Measurements from ENCODE around the gene NCOR1.
"Not testable (repeated sequence)": the region's sequence is repeated elsewhere in the genome, so short reads cannot be mapped to it uniquely, and the experiment has no call there.

The NCOR1 gene

DNA sequence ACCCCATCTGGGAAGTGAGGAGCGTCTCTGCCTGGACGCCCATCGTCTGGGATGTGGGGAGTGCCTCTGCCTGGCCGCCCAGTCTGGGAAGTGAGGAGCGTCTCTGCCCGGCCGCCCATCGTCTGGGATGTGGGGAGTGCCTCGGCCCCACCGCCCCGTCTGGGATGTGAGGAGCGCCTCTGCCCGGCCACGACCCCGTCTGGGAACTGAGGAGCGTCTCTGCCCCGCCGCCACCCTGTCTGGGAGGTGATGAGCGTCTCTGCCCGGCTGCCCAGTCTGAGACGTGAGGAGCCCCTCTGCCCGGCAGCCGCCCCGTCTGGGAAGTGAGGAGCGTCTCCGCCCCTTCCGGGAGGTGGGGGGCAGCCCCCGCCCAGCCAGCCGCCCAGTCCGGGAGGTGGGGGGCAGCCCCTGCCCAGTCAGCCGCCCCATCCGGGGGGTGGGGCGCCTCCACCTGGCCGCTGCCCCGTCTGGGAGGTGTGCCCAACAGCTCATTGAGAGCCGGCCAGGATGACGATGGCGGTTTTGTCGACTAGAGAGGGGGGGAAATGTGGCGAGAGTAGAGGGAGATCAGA is 69.9 kb downstream of the NCOR1 start:
- not testable (repeated sequence) for DNase-seq

DNA sequence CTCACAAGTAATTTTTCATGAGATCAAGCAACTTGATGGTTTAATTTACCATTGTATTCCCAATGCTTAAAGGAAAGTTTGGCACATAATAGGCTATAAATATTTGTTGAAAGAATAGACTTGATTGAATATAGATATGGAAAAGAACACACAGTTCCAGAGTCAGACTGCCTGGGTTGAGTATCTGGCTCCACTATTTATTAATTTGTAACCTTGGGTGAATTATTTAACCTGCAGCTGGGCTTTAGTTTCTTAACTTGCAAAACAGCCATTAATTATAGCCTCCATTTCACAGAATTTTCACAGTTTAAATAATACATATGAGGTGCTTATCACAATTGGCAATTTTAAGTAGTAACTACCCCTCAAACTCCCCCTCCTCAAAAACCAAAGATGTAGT is 73.6 kb downstream of the NCOR1 start:
- DNase-seq = no peak

DNA sequence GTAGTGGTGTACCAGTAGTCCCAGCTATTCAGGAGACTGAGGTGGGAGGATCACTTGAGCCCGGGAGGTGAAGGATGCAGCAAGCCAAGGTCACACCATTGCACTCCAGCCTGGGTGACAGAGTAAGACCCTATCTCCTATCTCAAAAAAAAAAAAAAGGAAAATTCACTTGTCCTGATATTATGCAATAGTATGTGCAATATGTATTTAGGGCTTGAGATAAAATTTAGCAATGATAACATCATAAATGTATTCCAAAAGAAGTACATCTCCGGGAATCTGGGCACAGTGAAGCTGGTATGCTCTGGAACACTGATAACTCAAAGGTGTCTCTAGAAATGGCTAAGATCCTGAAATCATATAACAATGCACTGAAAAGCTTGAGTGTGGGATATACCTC is 74.5 kb downstream of the NCOR1 start:
- no peak for DNase-seq

- DNase-seq = no peak
Observed at GRCh38 chr17:16135461-16135860, 79.9 kb downstream of the NCOR1 start.

DNA sequence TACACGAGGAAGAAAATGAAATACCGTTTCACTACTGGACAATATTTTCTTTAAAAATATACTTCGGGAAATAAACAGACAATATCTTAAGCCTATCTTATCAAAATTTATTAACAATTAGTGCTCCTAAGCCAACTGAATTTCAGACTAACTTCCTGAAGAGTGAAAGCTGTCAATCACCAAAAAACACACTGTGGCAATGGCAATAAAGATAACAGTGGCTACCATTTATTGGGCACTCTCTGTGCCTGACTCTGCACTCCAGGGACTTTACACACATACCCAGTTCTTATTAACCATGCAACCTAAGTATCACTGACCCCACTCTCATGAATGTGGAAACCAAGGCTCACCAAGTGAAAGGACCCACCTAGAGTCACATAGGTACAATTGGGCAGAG is 83.7 kb downstream of the NCOR1 start:
- no peak for DNase-seq

DNA sequence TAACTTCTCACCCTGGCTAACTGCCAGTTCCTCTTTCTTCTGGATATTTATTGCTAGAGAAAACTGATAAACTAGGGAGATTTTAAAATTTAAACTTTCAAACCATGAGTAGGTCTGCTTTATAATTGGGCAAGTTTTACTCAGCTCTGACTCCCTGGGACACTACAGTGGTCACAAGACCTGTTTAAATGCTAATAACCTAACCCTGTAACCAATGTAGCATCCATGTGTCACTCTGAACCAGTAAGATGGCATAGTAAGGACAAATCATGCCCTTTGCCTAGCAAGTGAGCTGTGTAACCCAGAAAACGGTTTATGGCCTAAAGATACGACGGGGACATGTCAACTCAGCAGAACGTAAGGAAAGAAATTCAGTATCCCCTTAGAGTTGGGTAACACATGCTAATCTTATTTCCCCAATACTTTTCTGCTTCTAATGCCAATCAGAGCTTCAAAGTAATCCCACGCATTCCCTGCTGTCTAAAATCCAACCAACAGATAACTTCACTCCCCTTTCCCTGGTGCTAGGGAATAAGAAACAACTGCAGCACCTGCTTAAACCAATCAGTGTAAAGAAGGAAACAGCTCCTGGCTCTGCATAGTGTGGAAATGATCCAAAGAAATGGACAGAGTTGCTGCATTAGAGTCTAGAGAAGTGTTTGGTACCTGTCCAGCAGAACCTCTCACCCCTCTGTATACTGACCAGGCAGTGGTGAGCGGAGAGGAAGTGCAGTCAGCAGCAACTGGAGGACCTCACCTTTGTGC is 85.7 kb downstream of the NCOR1 start:
- no peak for DNase-seq

DNA sequence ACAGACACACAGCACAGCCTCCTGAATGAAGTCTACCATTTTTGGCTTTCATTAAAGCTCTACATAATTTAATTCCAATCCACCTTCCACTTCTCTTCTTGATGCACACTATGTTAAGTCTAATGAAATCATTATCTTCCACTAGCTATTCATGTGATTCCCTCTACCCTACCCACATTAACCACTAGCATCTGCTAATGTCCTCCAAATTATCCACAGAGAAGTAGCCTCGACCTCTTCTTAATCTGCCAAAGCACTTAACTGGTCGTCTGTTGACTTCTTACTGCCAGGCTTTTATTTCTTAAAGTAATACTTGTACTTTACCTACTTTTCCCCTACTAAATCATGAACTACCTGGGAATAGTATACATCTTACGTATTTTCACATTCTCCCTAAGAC is 91.8 kb downstream of the NCOR1 start:
- DNase-seq = no peak

- no peak for DNase-seq
Observed at GRCh38 chr17:16122697-16123434, 92.5 kb downstream of the NCOR1 start.

DNA sequence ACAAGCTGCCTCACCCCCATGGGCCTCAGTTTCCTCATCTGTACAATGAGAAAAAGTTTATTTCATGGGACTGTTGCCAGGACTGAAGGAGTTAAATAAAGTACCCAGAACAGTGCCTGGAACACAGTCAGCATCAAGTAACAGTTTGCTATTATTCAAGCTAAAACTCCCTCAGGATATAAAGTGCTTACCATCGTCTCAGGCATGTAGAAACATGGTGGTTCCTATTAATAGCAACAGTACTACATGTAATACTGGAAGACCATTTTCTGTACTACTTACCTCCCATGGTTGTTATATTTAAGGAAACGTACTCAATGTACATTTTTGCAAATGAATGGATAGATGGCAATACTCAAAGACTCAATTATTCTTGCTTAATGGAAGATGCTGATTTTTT is 93.4 kb downstream of the NCOR1 start:
- no peak for DNase-seq

DNA sequence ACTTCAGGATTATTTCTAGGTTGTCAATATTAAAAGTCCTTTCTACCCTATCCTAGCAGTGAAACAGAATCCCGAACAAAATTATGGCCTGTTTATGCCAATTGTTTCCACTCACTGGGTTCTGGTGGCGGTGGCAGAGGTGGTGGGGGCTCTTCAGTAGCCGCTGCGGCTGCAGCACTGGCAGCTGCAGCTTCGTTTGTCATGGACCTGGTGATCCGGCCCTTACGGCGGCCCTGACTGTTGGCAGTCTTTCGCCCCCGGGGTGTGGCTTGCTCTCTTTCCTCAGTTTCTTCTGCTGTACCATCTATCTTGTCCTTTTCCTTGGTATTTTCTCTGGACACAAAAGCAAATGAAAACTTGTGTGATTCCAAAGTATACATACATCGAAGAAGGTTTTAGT is 94.4 kb downstream of the NCOR1 start:
- DNase-seq = no peak

DNA sequence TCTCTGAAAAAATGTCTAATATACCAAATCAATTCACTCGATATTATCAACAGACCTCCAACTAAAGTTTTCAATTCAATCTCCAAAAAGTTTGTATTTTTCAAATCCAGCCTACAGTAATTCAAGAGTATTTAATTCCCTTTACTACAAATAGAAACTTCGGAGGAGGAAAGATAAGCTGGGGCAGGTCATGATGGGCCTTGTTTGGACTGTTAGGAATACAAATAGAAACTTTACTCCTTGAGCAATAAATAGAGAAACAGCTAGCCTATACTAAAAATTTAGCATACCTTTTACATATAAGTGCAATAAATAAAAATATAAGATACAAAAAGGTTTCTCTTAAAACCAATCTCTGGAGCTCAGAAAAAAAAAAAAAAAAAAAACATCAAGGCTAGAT is 98.2 kb downstream of the NCOR1 start:
- DNase-seq = no peak

DNA sequence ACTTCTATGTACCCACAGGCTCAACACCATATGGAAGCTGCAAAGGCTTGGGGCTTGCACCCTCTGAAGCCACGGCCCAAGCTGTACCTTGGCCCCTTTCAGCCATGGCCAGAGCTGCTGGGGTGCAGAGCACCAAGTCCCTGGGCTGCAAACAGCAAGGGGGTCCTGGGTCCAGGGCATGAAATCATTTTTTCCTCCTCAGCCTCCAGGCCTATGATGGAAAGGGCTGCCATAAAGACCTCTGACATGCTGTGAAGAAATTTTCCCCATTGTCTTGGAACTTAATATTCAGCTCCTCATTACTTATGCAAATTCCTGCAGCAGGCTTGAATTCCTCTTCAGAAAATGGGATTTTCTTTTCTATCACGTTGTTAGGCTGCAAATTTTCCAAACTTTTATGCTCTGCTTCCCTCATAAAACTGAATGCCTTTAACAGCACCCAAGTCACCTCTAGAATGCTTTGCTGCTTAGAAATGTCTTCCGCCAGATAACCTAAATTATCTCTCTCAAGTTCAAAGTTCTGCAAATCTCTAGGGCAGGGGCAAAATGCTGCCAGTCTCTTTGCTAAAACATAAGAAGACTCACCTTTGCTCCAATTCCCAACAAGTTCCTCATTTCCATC is 100.1 kb downstream of the NCOR1 start:
- DNase-seq = not testable (repeated sequence)

DNA sequence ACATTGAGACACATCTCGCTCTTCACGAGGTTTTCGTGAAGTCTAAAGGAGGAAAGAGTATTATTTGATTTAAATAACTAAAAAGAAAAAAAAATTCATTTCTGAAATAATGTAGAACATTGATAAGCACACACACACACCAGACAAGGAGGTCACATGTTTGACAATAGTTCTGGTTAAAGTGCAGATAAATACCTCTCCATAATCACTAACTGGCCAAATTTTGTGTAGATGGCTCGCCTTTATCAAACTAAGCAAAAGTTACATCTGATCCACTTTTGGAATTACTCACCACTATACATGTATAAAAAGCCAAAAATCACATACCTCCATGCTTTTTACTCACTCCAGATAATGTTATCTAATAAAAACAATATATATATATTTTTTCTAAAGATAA is 106.5 kb downstream of the NCOR1 start:
- no peak for DNase-seq

DNA sequence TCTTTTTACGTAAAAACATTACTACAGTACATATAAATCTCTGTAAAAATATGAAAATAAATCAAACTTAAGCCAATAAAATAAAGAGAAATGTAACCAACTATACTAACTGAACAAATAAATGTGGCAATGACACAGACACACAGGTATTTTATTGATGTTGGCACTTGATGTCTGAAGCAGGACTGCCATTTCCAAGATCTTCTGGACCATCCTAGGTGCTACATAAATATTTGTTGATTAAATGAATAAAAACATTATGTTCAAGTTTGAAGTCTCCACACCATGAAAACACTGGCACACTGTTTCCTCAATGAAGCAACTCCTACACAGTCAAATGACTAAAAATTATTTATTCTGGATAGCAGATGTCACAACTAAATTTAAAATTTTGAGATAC is 106.9 kb downstream of the NCOR1 start:
- no peak for DNase-seq

- no peak for DNase-seq
Observed at GRCh38 chr17:16107165-16107770, 108.1 kb downstream of the NCOR1 start.

DNA sequence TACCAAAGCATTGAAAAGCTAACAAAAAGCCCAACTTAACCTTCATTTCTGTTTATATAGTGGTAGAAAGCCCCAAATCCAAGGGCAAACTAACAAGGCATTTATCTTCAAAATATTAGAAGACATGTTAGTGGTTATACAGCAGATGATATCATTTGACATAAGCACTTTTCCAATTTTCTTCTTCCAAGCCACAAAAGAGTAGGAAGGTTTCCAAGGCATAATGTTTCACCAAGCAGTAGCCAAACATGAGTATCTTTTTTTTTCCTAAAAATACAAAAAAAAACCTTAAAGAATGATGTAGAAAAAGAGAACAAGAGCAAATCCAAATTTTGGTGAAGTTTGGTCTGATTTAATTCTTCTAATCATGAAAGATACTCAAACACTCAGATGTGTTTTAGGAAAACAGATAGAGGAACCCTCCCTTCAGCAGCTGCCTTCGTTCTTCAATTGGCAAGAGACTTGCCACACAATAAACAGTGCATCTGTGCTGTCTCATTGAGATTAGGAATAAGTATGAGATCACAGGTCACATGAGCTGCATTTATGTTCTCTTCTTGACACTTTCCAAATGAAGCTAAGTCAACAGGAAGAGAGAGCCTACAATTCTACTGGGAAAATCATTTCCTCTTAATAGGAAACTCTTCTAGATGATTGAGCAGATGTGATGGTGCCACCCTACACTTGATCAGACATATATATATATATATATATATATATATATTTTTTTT is 109.0 kb downstream of the NCOR1 start:
- DNase-seq = no peak

GRCh38 chr17:16104189-16104588 is 111.1 kb downstream of the NCOR1 start:
- no peak for DNase-seq

DNA sequence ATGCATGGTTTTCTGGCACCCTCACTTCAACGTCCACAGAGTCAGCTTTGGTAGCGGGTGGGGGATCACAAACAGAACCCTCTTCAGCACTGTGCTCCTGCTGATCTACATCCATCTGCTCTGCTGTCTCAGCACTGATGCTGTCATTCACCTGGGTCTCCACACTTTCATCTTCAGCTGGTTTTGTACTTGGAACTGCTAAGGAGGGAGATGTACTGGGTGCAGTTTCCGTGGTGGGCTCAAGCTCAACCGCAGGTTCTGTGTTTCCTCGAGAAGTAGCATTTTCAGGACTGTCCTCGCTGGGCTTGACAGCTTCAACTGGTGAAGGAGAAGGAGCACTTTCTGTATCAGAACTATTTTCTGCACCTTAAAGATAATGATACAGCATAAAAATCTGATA is 113.9 kb downstream of the NCOR1 start:
- no peak for DNase-seq

DNA sequence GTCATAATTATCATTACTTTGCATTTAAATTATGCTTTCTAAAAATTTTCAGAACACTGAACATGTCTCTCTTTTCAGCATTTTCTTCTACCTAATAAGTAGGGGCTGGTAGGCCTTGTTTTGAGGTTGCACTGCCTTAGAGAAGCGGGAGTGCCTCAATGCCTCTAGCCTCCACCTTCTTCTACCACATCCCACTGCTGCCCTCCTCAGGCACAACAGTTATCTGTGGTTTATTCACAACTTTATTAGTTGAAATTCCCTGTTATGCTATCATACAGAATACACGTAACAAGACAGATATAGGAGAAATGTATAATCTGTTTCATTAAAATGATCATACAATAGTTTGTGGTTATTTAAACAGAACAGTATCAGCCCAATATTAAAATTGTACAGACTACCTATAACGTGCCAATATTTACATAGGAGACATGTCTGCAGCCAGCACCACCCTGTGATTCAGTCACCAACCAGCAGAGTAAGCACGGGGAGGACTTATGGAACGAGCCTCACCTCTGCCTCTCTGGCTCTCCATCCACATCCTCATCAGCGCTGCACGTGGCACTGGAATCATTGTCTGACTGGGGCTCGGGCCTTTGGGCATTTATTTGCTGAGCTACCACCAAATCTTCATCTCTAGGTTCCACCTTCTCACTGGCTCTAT is 114.5 kb downstream of the NCOR1 start:
- no peak for DNase-seq

- no peak for DNase-seq
Observed at GRCh38 chr17:16091773-16092172, 123.6 kb downstream of the NCOR1 start.

- no peak for DNase-seq
Observed at GRCh38 chr17:16086957-16087356, 128.4 kb downstream of the NCOR1 start.

DNA sequence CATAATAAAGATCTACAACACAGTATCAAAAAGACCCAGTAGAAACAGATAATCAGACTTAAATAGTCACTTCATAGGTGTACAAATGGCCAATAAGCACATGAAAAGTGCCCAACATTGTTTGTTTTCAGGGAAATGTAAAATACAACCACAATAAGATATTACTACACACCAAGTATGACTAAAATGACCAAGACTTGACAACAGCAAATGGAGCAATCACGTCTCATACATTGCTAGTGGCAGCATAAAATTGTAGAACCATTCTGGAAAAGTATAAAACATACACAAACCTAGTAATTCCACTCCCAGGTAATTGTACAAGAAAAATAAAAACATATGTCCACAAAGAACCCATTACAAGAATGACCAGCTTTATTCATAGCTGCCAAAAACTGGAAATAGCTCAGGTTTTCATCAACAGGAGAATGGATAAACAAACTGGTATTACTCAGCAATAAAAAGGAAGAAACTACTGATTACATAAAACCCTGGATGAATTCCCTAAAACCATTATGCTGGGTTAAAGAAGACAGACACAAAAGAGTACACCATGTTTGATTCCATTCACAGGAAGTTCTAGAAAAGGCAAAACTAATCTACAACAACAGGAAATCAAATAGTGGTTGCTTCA is 130.2 kb downstream of the NCOR1 start:
- no peak for DNase-seq

All from stimulated activated CD4-positive, alpha-beta T cell treated with anti-CD3 and anti-CD28 coated beads, Interleukin-4, amount 100 ng/mL, for 1 hour (primary cell).